HCEC 1CT (cell line): ENCODE measurements around the gene AP1S3.
"Not testable (repeated sequence)": the region's sequence is repeated elsewhere in the genome, so short reads cannot be mapped to it uniquely, and the experiment has no call there.

Experiments used
- DNase-seq: peaks from one replicate; pipeline ENCODE4 v3.0.0-alpha.2; 2017

AP1S3 gene

DNA sequence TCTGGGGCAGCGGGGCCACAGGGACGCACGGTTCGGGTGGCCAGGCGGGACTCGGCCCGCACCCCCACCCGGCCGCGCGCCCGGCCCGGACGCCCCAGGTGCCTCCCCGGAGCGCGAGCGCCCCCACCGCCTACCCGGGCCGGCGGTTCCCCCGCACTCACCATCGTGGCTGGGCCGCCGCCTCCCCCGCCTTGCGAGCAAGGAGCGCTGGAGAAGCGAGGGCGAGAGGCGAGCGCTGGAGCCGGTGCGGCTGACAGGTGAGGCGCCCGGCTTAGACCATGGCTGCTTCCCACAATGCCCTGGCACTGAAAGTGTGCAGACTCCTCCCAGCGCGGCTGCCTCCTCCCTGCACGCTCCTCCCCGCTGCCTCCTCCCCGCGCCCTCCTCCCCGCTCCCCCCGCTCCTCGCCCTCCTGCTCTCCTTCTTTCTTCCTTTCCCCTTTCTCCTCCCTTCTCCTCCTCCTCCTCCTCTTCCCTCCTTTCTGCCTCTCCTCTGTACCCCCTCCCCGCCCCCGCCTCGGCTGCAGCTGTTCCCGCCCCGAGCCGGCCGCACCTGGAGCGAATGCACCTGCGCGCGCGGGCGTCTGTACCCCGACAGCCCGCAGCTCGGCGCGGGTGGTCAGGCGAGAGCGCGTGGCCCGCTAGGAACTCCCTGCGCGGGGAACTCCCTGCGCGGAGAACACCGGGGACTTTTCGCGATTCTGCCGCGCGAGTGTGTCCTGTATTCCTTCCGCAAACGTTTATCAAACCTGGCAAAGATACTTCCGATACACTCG lies at the start of gene AP1S3:
AP1S3 (minus strand) TSS at position 296 of the 775 bp plus-strand sequence; CDS start at position 164, 132 bp downstream.
- peak; percentile 47 for DNase-seq

DNA sequence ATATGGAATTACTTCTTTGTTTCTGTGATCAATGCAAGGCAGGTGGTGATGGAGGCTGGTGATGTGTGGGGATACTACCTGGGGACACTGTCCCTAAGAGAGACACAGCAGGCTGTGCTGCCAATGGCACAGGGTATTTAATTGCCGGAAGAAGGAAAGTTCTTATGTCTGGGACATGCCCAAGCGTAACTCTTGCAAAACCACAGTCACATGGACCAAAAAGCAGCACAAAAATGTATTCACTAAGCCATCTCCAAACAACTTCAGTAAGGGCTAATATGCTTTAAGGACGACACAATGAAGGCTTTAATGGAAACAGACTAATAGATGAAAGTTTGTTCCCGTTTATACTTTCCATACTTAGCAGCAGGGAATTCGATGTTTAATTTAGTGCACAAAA lies 49.7 kb upstream of the AP1S3 start:
- DNase-seq = no peak

DNA sequence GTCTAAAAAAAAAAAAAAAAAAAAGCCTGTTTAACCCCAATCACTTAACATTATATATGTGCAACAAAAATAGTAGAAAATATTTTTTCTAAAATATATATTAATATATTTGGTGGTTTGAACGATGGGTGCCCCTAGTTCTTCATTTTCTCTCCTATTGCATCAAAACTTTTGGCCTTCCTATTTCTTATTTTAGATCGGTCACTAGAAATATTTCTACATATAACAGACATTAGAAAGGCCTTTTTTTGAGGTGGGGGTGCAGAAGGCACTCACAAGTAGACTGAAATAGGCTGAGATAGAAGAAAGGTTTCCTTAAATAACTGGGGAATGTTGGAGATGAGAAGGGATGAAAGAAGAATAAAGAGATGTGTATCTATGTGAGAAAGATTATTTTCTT lies 49.3 kb upstream of the AP1S3 start:
- no peak for DNase-seq

- DNase-seq = peak; percentile 72
These were observed 47.0 kb upstream of the AP1S3 start for GRCh38 chr2:223884399-223884798.

- no peak for DNase-seq
These were observed 45.3 kb upstream of the AP1S3 start for GRCh38 chr2:223882715-223883114.

DNA sequence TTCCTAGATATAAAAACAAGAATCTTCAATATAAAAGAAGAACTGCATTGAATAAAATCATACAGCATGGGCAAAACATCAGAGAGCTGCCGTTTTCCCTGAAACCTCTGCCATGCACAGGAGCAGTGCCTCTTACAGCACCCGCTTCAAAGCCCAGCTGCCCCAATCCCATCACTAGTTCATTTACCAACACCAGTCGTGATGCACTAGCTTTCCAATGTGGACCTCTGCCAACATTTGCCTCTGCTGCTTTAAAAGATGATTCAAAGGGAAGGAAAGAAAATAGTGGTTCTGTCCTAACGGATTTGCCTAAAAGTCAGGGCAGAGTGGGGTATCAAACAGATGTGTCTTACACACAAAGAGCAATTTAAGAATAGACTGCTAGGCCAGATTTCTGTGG lies 43.4 kb upstream of the AP1S3 start:
- DNase-seq = no peak

- no peak for DNase-seq
These were observed 40.5 kb upstream of the AP1S3 start for GRCh38 chr2:223877721-223878410.

DNA sequence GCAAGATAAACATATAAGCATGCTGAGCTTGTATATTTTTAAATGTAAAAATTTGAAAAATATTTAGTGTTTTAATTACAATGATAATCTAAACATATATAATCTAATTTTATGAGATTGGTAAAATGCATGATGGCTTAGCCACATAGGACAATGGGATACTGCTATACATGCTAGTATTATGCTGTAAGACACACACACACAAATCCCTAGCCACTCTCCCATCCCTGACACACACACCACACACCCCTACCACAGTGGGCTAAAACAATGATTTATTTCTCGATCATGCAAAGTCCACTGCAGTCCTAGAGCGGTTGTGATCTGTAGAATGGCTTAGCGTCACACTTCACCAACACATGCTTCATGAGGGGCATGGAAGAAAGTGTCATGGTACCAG lies 36.3 kb upstream of the AP1S3 start:
- no peak for DNase-seq

DNA sequence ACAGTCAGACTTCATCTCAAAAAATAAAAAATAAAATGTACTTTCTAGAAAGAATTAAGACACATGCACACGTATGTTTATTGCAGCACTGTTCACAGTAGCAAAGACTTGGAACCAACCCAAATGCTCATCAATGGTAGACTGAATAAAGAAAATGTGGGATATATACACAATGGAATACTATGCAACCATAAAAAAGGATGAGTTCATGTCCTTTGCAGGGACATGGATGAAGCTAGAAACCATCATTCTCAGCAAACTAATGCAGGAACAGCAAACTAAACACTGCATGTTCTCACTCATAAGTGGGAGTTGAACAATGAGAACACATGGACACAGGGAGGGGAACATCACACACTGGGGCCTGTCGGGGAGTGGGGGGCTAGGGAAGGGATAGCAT lies 35.4 kb upstream of the AP1S3 start:
- DNase-seq = not testable (repeated sequence)

- DNase-seq = not testable (repeated sequence)
These were observed 34.3 kb upstream of the AP1S3 start for GRCh38 chr2:223871661-223872060.

GRCh38 chr2:223870840-223871611 lies 33.6 kb upstream of the AP1S3 start:
- no peak for DNase-seq

DNA sequence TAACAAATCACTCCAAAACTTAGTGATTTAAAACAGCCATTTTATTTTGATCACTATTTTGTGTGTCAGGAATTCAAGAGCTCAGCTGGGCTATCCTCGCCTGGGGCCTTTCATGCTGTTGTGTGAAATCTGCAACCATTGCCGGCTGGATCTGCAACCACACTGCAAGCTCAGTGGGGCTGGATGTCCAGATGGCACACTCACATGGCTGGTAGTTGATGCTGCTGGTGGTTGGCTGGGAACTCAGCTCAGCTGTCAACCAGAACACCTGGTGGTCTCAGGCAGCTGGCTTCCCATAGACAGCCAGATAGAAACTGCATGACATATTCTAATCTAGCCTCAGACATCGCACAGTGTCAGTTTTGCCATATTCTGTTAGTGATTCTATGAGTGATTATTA lies 30.6 kb upstream of the AP1S3 start:
- no peak for DNase-seq

GRCh38 chr2:223865907-223866508 lies 28.6 kb upstream of the AP1S3 start:
- no peak for DNase-seq

- DNase-seq = no peak
These were observed 27.7 kb upstream of the AP1S3 start for GRCh38 chr2:223865124-223865523.

GRCh38 chr2:223863491-223863890 lies 26.1 kb upstream of the AP1S3 start:
- DNase-seq = no peak

GRCh38 chr2:223860809-223861738 lies 23.7 kb upstream of the AP1S3 start:
- peak; percentile 71 for DNase-seq

GRCh38 chr2:223859070-223859469 lies 21.7 kb upstream of the AP1S3 start:
- no peak for DNase-seq

GRCh38 chr2:223856584-223856983 lies 19.2 kb upstream of the AP1S3 start:
- no peak for DNase-seq

- DNase-seq = no peak
These were observed 18.6 kb upstream of the AP1S3 start for GRCh38 chr2:223856021-223856420.

DNA sequence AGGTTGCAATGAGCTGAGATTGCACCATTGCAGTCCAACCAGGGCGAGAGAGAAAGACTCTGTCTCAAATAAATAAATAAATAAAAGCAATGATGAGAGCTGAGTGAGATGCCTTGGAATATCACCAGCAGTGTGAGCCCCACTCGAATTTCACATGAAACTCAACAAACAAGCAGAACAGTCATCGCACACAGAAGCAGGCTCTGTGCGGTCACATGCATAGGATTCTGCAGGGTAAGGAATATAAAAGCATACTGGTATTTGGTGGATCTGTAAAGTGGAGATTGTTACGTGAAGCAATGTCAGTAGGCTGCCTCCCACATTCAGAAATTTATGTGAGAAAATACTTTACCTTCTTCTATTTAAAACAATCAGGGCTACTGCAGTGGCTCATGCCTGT lies 18.0 kb upstream of the AP1S3 start:
- DNase-seq = no peak

GRCh38 chr2:223854741-223855140 lies 17.4 kb upstream of the AP1S3 start:
- no peak for DNase-seq

DNA sequence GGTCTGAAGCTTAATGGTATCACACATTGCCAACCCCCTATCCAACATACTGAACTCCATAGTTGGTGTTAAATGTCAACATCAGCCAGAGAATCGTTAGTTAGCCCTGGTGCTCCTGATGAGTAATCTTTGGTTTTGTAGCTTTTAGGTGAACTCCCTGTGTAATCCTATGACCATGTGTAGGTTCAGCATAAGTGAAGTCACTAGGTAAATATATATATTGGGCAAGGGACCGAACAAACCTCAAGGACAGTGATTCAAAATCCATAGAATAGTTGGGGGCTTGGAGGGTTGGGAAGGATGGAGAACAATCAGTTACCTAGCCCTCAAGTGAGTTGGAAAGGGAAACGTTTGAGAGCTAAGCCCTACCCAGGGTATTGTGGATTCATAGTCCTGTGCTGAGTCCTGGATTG lies 16.0 kb upstream of the AP1S3 start:
- DNase-seq = no peak
